Neural progenitor cell (in vitro differentiated cells): ENCODE results near the gene KCNC4. TPM values are rescaled to one million over a fixed set of nuclear protein-coding genes. Genes with fewer than 3 reads are reported as not detected.

Experiments
- DNase-seq: peaks from one replicate; pipeline ENCODE4 v3.0.0-alpha.2; 2016; ENCODE audit warnings: low spot score
- H2AFZ ChIP-seq: fragments of 200-600 bp; sonication (generic); replicated peaks from 2 replicates; pipeline ENCODE4 v1.6.1; 2016; ENCODE audit warnings: antibody characterized with exemption
- H3F3A ChIP-seq: fragments of 200-600 bp; sonication (generic); 2 replicates; pipeline ENCODE4 v1.6.1; 2016; ENCODE audit warnings: antibody characterized with exemption, low read depth
- H3K27ac ChIP-seq: fragments of 200-600 bp; sonication (generic); 2 replicates; pipeline ENCODE4 v1.5.1; 2016; ENCODE audit warnings: mild to moderate bottlenecking
- H3K27me3 ChIP-seq: fragments of 200-600 bp; sonication (generic); 2 replicates; pipeline ENCODE4 v1.6.1; 2016; ENCODE audit warnings: mild to moderate bottlenecking, moderate library complexity
- H3K36me3 ChIP-seq: fragments of 200-600 bp; sonication (generic); 2 replicates; pipeline ENCODE4 v1.5.1; 2016
- H3K4me1 ChIP-seq: fragments of 200-600 bp; sonication (generic); 2 replicates; pipeline ENCODE4 v1.6.1; 2016; ENCODE audit warnings: mixed run types
- H3K4me2 ChIP-seq: fragments of 200-600 bp; sonication (generic); 2 replicates; pipeline ENCODE4 v1.6.1; 2016
- H3K4me3 ChIP-seq: fragments of 200-600 bp; sonication (generic); 2 replicates; pipeline ENCODE4 v1.5.1; 2016
- H3K79me2 ChIP-seq: fragments of 200-600 bp; sonication (generic); 2 replicates; pipeline ENCODE4 v1.6.1; 2016; ENCODE audit warnings: low read depth
- H3K9ac ChIP-seq: fragments of 200-600 bp; sonication (generic); 2 replicates; pipeline ENCODE4 v1.6.1; 2016
- H3K9me3 ChIP-seq: fragments of 200-600 bp; sonication (generic); 2 replicates; pipeline ENCODE4 v1.5.1; 2016; ENCODE audit warnings: low read depth
- H4K20me1 ChIP-seq: fragments of 200-600 bp; sonication (generic); 2 replicates; pipeline ENCODE4 v1.6.1; 2016; ENCODE audit warnings: low read depth
- H3K27ac Mint-ChIP-seq: 3 replicates; pipeline ENCODE4 v1.8.0; 2021; ENCODE audit warnings: mixed read lengths
- H3K27me3 Mint-ChIP-seq: 2 replicates; pipeline ENCODE4 v1.8.0; 2022; ENCODE audit warnings: low read depth, mild to moderate bottlenecking, inconsistent platforms, moderate library complexity, mixed read lengths; ENCODE audit not compliant: insufficient read depth
- H3K36me3 Mint-ChIP-seq: 3 replicates; pipeline ENCODE4 v1.8.0; 2021; ENCODE audit warnings: mixed read lengths
- H3K4me1 Mint-ChIP-seq: 3 replicates; pipeline ENCODE4 v1.8.0; 2021; ENCODE audit warnings: mixed read lengths
- H3K4me3 Mint-ChIP-seq: 3 replicates; pipeline ENCODE4 v1.8.0; 2021; ENCODE audit warnings: mild to moderate bottlenecking, moderate library complexity, mixed read lengths
- H3K9me3 Mint-ChIP-seq: 3 replicates; pipeline ENCODE4 v1.8.0; 2020; ENCODE audit warnings: mixed read lengths
- CTCF ChIP-seq: fragments of 200-600 bp; sonication (generic); IDR thresholded peaks from 2 replicates; pipeline ENCODE4 v1.5.1; 2017; ENCODE audit warnings: antibody characterized with exemption, mild to moderate bottlenecking
- EZH2 ChIP-seq: fragments of 200-600 bp; sonication (generic); IDR thresholded peaks from 2 replicates; pipeline ENCODE4 v1.6.1; 2017; ENCODE audit warnings: antibody characterized with exemption, mild to moderate bottlenecking, moderate library complexity
- EZH2phosphoT487 ChIP-seq: fragments of 200-600 bp; sonication (generic); IDR thresholded peaks from 2 replicates; pipeline ENCODE4 v1.6.1; 2017; ENCODE audit warnings: antibody characterized with exemption
- total RNA-seq: library from RNA; depleted of rRNA; stranded (reverse); fragments of >200 nt; gene quantifications from 2 replicates; pipeline ENCODE4 v1.2.3, GENCODE V29; 2015; ENCODE audit warnings: low replicate concordance

KCNC4 gene
- total RNA-seq, 1 donor from 2014 or later, result 1.3 TPM

DNA sequence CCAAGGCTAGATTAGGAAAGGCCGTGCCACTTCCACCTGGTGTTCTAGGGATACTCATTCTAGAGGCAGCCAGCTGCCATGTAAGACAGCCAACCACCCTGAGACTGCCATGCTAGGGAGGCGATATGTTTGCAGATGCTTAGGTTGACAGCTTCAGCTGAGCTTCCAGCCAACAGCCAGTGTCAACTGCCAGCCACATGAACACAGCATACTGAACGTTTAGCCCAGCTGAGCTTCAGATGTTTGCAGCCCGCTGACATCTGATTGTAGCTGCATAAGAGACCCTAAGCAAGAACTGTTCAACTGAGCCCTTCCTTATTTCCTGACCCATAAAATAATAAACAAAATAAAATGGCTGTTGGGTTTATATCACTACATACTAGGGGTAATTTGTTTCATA, 5.0 kb upstream of the KCNC4 start:
- H3K4me1 Mint-ChIP-seq, result peaks cover 13% of the 10 kb centered on the region
- Histone ChIP-seq H3K4me2 (no peak overlapping the region), H3K27me3 (peaks cover 14% of the 10 kb centered on the region), H4K20me1 (no peaks in the 10 kb centered on the region), H3F3A (peaks cover 16% of the 10 kb centered on the region), H3K9ac (no peak overlapping the region), H3K27ac (no peak overlapping the region), H3K9me3 (no peaks in the 10 kb centered on the region), H3K4me1 (peaks cover 8% of the 10 kb centered on the region), H3K4me3 (no peak overlapping the region), H3K79me2 (no peaks in the 10 kb centered on the region), H3K36me3 (no peaks in the 10 kb centered on the region), H2AFZ (no peak overlapping the region)
- H3K36me3 Mint-ChIP-seq, result no peaks in the 10 kb centered on the region
- peaks cover 11% of the 10 kb centered on the region for H3K27me3 Mint-ChIP-seq
- DNase-seq, result no peak
- TF ChIP-seq EZH2phosphoT487, result no peak
- no peak for TF ChIP-seq CTCF
- TF ChIP-seq EZH2, result no peak
- no peak overlapping the region for H3K4me3 Mint-ChIP-seq
- H3K9me3 Mint-ChIP-seq, result no peaks in the 10 kb centered on the region
- no peak overlapping the region for H3K27ac Mint-ChIP-seq

GRCh38 chr1:110205591-110206155, 4.4 kb upstream of the KCNC4 start:
- H3K4me2 ChIP-seq, result no peak overlapping the region
- no peak for TF ChIP-seq EZH2phosphoT487
- TF ChIP-seq CTCF, result no peak
- no peak for TF ChIP-seq EZH2
- no peak overlapping the region for H3K9ac ChIP-seq
- peaks cover 9% of the 10 kb centered on the region for H3K27me3 Mint-ChIP-seq
- peaks cover 21% of the 10 kb centered on the region for H3F3A ChIP-seq
- DNase-seq, result no peak
- H3K9me3 ChIP-seq, result no peaks in the 10 kb centered on the region
- H3K36me3 ChIP-seq, result no peaks in the 10 kb centered on the region
- H3K27ac Mint-ChIP-seq, result no peak overlapping the region
- no peaks in the 10 kb centered on the region for H3K79me2 ChIP-seq
- H2AFZ ChIP-seq, result no peak overlapping the region
- no peak overlapping the region for H3K4me3 ChIP-seq
- H3K4me3 Mint-ChIP-seq, result no peak overlapping the region
- H3K27me3 ChIP-seq, result peaks cover 19% of the 10 kb centered on the region
- peaks cover 8% of the 10 kb centered on the region for H3K4me1 ChIP-seq
- H3K9me3 Mint-ChIP-seq, result no peaks in the 10 kb centered on the region
- H4K20me1 ChIP-seq, result no peaks in the 10 kb centered on the region
- H3K27ac ChIP-seq, result no peak overlapping the region
- no peaks in the 10 kb centered on the region for H3K36me3 Mint-ChIP-seq
- H3K4me1 Mint-ChIP-seq, result peaks cover 13% of the 10 kb centered on the region

DNA sequence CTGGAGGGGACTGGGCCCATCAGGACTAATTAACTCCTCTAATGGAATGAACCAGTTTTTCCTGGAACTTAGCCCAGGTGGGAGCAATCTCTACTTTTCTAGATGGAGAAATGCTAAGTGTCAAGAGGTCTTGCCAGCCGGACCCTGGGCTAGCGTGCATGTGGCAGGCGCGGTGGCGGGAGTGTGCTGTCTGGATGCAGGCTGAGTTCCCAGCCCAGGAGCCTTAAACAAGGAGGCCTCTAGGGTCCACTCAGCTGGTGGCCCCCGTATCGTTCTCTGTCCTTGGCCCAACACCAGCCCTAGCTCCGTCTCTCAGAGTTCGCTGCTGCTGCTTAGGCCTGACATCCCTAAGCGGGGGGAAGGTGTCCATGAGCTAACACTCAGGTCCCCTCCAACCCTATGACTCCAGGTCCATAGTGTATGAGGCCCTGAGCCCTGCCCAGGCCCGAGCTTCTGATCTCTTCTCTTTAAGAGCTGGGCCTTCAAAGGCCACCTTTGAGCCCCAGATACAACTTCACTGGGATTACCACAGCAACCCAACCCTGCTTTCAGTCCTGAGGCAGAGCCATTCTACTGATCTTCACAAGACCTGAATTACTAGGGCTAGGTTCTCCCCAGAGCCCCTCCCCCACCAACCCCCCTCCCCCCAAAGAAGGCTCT, 3.7 kb upstream of the KCNC4 start:
- H3K27me3 ChIP-seq, result peaks cover 26% of the 10 kb centered on the region
- peaks cover 2% of the 10 kb centered on the region for H4K20me1 ChIP-seq
- TF ChIP-seq CTCF (no peak), EZH2 (no peak), EZH2phosphoT487 (no peak)
- H3K4me1 ChIP-seq, result peaks cover 8% of the 10 kb centered on the region
- peaks cover 14% of the 10 kb centered on the region for H3K4me1 Mint-ChIP-seq
- no peaks in the 10 kb centered on the region for H3K36me3 ChIP-seq
- H3K79me2 ChIP-seq, result no peaks in the 10 kb centered on the region
- no peak overlapping the region for H3K27ac Mint-ChIP-seq
- H3K9ac ChIP-seq, result no peak overlapping the region
- no peak overlapping the region for H3K4me3 Mint-ChIP-seq
- H3K4me2 ChIP-seq, result no peak overlapping the region
- no peaks in the 10 kb centered on the region for H3K9me3 ChIP-seq
- no peaks in the 10 kb centered on the region for H3K9me3 Mint-ChIP-seq
- no peak overlapping the region for H3K27ac ChIP-seq
- H3F3A ChIP-seq, result peaks cover 27% of the 10 kb centered on the region
- DNase-seq, result no peak
- H3K36me3 Mint-ChIP-seq, result no peaks in the 10 kb centered on the region
- H3K27me3 Mint-ChIP-seq, result peaks cover 12% of the 10 kb centered on the region
- no peak overlapping the region for H2AFZ ChIP-seq
- no peak overlapping the region for H3K4me3 ChIP-seq
